Renal cortical epithelial cell (primary cell): ENCODE measurements around the gene KIF5B. TPM values are rescaled to one million over a fixed set of nuclear protein-coding genes. Genes with fewer than 3 reads are reported as not detected.
"Not testable (repeated sequence)": the region's sequence is repeated elsewhere in the genome, so short reads cannot be mapped to it uniquely, and the experiment has no call there.

Experiments used
- DNase-seq: peaks from one replicate; pipeline ENCODE4 v3.0.0-alpha.2; 2011; ENCODE audit warnings: low read depth
- total RNA-seq: library from RNA; depleted of rRNA; stranded (reverse); fragments of >200 nt; gene quantifications from 2 replicates; pipeline ENCODE4 v1.2.3, GENCODE V29; 2014

The KIF5B gene
- total RNA-seq, 1 donor from 2014 or later = 133 TPM

GRCh38 chr10:32015386-32015785 lies 40.8 kb downstream of the KIF5B start:
- no peak for DNase-seq

GRCh38 chr10:32007026-32007425 lies 49.2 kb downstream of the KIF5B start:
- DNase-seq = no peak

GRCh38 chr10:32005050-32005449 lies 51.2 kb downstream of the KIF5B start:
- peak; percentile 25 for DNase-seq

- no peak for DNase-seq
Observed at GRCh38 chr10:32004161-32004591, 52.0 kb downstream of the KIF5B start.

GRCh38 chr10:32002531-32002930 lies 53.7 kb downstream of the KIF5B start:
- DNase-seq = no peak

GRCh38 chr10:32000937-32001336 lies 55.3 kb downstream of the KIF5B start:
- DNase-seq = peak; percentile 48

GRCh38 chr10:31999836-32000235 lies 56.4 kb downstream of the KIF5B start:
- DNase-seq = no peak

GRCh38 chr10:31999070-31999660 lies 57.1 kb downstream of the KIF5B start:
- no peak for DNase-seq

- no peak for DNase-seq
Observed at GRCh38 chr10:31994926-31995325, 61.3 kb downstream of the KIF5B start.

GRCh38 chr10:31990937-31991336 lies 65.3 kb downstream of the KIF5B start:
- no peak for DNase-seq

- not testable (repeated sequence) for DNase-seq
Observed at GRCh38 chr10:31987786-31988185, 68.4 kb downstream of the KIF5B start.

GRCh38 chr10:31982111-31982510 lies 74.1 kb downstream of the KIF5B start:
- peak; percentile 42 for DNase-seq

GRCh38 chr10:31980471-31980870 lies 75.8 kb downstream of the KIF5B start:
- DNase-seq = no peak

GRCh38 chr10:31979071-31979470 lies 77.2 kb downstream of the KIF5B start:
- DNase-seq = not testable (repeated sequence)

- DNase-seq = no peak
Observed at GRCh38 chr10:31978156-31978483, 78.1 kb downstream of the KIF5B start.

- DNase-seq = peak; percentile 91
Observed at GRCh38 chr10:31977440-31978155, 78.6 kb downstream of the KIF5B start.

- DNase-seq = no peak
Observed at GRCh38 chr10:31975157-31975765, 81.0 kb downstream of the KIF5B start.

- peak; percentile 40 for DNase-seq
Observed at GRCh38 chr10:31974434-31975124, 81.6 kb downstream of the KIF5B start.

GRCh38 chr10:31972519-31973041 lies 83.6 kb downstream of the KIF5B start:
- DNase-seq = no peak

GRCh38 chr10:31969847-31970246 lies 86.4 kb downstream of the KIF5B start:
- not testable (repeated sequence) for DNase-seq

GRCh38 chr10:31963589-31963980 lies 92.6 kb downstream of the KIF5B start:
- no peak for DNase-seq

GRCh38 chr10:31962826-31963588 lies 93.2 kb downstream of the KIF5B start:
- no peak for DNase-seq
